Activated CD4-positive, alpha-beta T cell treated with anti-CD3 and anti-CD28 coated beads, Interleukin-10, Interleukin-2, amounts not matched to agents 100 ng/mL and 50 ng/mL, durations not matched to agents 16 hours and 8 hours (primary cell): ENCODE measurements around the gene DMBX1.

Experiments used
- DNase-seq: peaks from one replicate; pipeline ENCODE4 v3.0.0-alpha.2; 2020

Gene DMBX1

DNA sequence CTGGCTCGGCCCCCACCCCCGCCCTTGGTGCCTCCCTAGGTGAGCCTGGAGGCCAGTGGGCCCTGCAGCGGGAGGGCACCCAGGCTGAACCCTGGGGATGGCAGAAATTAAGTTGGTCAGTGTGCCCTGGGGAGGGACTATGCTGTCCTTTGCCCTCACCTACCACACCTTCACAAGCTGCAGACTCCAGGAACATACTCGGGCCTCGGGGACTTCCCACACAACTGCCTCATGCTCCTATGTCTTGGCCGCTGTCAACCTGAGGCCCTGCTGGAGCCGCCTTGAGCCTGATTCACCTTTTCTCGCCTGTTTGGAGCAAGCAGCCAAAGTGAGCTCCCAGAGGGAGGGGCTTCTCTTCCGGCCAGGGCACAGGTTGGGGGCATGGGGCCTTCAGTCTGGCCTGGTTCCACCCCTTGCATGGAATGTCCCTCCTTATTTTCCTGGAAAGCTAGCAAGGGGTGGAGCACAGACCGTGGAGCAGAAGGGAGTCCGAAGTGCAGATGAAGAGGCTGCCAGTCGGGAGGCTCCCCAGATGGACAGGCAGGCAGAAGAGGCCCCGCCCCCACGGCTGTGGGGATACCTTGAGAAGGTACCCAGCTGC is 37.2 kb downstream of the DMBX1 start:
- DNase-seq: no peak

DNA sequence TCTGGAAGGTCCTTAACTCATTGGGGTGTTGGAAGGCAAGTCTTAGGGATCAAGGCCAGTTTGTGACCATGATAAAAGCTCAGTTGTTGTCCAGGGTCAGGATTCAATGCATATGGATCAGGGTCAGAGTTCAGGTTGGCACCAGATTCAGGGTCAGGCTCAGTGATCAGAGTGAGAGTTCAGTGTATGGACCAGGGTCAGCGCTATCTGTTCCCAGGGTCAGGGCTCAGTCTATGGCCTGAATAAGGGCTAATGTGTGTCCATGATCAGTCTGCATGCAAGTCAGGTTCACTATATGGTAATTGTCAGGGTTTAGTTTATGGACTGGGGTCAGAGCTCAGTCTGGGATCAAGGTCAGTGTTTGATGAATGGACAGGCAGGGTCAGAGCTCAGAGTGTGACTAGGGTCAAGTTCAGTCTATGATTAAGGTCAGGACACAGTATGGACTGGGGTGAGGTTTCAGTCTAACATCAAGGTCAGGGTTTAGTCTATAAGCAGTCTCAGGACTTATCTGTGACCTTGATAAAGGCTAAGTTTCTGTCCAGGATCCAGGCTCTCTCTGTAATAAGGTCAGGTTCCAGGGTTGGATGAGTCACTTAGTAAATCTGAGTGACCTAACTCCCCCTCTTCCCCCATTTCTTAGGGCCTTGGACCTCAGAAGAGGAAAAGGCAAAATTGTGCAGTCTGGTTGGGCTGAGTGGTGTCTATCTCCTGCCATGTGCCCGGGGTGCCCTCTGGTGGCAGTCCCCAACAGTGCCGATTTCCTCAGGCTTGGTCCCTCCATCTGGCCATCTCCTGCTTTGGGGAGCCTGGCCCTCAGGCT is 38.0 kb downstream of the DMBX1 start:
- peak; percentile 86 for DNase-seq

DNA sequence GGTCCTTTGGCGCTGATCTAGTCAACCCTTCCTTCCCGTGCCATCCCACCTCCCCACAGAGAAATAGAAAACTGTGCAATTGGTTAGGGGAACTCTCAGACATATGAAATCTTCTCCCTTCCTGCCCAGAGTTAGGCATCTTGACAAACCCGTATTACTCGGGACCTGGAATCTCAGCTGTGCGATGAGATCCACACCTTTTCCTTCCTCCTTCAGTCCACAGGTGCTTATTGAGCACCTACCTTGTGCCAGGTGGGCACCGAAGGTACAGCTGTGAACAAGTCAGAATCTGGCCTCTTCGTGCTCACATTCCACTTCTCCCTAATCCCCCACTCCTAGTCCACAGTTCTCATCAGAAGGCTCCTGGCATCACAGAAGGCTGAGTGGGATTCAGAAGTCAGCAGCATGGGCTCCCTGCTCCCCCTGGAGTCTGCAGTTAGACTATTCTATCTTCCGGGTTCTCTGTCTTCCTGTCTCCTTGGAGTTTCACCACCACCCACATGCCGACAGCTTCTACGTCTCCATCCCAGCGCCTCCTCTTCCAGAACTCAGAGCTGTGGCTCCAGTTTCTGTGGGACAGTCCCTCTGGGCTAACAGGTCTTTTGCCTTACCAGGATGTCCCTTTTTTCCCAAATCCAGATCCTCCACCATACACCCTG is 38.8 kb downstream of the DMBX1 start:
- DNase-seq: no peak

DNA sequence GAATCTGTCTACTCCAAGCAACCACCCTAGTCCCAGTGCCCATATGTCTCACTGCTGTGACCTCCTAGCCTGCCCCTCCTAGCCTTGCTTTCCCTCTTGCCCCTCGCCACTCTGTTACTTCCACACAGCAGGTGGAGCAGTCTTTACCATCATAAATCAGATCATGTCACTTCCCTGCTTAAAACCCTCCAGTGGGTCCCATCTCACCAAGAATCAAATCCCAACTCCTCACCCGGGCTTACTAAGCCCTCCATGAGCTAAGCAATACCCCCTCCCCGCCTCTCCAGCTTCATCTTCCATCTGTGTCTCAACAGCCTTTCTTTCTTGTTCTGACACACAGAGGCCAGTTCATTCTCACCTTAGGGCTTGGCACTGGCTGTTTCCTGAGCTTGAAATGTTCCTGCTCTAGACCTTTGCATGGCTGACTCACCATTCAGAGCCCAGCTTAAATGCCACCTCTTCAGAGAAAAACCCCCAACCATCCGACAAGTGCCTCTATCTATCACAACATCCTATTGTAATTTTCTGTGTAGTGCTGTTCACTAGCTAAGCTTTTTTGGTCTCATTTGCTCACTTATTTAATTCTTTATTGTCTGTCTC is 39.5 kb downstream of the DMBX1 start:
- peak; percentile 76 for DNase-seq

DNA sequence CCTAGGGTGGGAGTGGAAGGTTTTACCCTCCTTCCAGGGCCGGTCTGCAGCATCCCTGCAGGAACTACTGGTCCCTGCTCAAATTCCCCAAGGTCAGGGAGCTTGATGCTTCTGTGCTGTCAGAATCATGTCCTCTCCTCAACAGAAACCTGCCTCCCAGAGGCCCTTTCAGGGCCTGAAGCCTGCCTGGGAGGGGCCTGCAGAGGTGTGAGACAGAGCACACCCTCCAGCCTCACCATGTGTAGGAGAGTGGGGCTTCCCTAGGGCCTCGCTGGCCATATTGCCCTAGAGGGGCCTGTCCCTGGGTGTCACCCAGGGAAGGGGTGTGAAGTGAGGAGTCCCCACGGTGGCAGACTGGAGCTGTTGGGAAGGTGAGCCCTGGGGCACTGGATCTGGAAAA is 40.7 kb downstream of the DMBX1 start:
- no peak for DNase-seq

DNA sequence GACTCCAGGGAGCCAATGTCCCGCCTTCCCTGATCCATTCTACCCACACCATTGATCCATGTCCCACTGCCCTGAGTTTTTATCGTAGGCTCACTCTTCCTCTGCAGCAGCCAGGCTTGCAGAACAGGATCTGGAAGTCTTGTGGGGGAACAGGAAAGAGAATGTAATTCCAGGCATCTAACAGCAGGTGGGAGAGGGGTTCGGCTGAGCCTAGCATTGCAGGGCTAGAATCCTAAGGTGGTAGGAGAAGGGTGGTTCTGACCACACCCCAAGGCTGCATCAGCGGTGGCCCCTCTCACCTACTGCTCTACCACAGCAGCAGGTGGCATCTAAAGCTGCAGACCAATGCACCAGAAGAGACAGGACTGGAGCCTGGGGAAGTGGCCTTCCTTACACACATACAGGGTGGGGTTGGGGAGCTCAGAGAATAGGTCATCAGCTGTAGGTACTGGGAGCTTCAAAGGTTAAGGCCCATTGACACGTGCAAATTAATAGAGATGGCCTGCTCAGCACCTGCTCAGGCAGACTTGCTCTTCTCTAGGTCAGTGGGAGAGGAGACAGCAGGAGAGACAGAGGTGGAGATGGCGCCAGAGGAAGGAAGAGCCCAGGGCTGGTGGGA is 41.3 kb downstream of the DMBX1 start:
- no peak for DNase-seq

DNA sequence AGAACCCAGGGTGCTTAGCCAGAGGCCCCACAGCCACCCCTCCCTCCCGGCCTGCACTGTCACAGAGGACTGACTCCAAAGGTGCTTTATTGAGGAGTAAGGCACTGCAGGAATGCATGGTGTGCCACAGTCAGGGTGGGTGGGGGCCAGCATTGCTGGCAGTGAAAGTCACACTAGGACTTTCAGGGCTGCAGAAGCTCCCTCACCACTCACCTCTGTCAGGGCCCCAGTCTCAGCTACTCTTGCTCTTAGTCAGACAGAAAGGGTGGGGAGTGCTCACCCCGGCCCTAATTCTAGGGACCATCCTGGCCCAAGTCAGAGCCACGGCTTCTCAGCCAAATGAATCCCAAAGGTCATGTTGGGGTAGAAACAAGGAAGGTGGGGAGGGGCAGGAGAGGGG is 42.5 kb downstream of the DMBX1 start:
- peak; percentile 76 for DNase-seq

DNA sequence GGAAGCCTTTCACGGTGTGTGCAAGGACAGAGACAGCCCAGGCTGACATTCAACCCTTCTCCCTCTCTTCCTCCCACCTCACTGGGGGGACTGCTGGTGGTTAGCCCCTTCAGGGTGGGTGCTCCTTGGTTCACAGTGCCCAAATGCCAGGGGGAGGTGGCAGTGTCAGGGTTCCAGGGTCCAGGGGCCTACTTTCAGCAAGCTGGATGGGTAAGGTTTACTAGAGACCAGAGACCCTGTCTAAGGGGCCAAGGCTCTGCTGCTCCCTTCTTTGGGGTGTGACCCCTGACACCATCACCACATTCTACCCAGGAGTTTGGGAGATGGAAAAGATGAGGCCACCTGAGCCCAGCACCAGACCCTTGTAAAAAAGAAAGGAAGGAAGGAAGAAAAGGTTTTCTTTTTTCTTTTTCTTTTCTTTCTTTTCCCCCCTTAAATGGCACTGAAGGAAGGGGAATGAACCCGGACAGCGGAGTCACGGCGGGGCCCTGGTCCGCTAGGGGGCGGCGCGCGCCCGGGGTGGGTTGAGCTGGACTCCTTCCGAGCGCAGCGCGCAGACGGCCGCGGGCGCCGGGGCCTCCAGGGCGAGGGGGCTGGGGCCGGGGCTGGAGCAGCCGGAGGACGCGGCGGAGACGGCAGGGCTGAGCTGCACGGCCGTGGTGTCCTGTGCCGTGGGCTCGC is 43.0 kb downstream of the DMBX1 start:
- peak; percentile 74 for DNase-seq

DNA sequence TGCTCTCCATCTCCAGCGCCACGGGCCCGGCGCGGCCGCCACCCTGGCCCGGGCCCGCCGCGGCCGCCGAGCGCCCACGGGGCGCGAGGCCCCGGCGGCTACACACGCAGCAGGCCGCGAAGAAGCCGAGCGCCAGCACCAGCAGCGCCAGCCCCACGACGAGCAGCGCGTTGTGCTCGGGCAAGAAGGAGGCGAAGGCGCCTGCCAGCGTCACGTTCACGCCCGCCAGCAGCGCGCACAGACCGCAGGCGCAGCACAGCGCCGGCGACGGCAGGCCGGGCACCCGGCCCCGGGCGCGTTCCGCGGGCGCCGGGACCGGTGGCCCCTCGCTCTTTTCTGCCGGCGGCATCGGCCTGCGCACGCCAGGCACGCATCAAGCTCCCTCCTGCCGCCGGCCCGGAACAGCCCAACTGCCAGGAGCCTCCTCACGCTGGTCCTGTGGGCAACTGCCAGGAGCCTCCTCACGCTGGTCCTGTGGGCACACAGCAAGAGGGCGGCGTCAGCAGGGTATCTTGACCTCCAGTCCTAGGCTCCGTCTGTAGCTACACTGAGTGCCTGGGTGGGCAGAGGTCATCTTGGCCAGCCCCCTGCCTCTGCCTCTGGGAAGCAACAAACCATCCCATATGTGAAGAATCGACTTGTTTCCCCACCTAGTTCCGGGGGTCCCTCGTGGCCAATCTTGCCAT is 43.7 kb downstream of the DMBX1 start:
- DNase-seq: peak; percentile 47

DNA sequence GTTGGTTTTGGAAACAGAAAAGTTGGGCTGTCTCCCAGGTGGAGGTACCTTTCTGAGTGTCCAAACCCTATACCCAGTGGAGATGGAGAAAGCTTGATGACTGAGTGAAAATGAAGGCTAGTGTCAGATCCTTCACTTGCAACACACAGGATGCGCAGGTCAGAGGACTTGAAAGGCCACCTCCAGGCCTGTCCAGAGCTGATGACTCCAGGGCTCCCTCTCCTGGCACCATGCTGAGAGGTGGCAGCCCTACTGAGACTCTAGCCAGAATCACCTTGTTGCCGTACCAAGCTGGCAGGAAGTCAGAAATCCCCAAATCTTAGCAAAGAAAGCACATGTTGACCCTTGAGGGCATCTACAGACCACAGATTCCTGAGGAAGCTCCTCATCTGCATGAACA is 45.4 kb downstream of the DMBX1 start:
- DNase-seq: peak; percentile 50

DNA sequence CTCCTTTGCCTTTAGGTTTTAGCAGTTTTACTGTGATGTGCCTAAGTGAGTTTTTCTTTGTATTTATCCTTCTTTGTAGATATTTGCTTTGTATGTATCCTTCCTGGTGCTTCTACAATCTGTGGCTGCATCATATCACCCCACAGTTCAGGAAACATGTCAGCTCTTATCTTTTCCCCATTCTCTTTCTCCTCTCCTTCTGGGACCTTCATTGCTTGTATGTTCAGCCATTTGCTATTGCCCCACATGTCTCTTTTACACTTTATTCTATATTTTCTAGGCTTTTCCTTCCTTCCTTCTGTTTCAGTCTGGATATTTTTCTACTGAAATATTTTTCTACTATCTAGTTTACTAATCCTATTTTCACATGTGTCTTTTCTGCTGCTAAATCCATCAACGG is 46.9 kb downstream of the DMBX1 start:
- no peak for DNase-seq

DNA sequence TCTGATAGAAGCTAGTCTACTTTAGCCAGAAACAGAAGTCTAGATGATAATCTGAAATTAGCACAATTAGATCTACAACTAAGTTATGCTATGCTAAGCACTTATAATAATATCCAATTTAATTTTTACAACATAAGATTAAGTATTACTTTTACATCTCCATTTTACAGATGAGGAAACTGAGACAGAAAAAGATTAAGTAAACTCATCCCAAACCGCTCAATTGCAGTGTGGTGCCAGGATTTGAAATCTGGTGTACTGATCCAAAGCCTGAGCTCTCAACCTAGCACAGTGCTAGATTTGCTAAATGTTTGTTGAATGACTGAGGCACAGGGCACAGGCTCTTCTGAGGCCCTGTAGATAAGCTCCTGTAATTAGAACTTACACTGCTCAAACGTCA is 48.0 kb downstream of the DMBX1 start:
- DNase-seq: no peak

DNA sequence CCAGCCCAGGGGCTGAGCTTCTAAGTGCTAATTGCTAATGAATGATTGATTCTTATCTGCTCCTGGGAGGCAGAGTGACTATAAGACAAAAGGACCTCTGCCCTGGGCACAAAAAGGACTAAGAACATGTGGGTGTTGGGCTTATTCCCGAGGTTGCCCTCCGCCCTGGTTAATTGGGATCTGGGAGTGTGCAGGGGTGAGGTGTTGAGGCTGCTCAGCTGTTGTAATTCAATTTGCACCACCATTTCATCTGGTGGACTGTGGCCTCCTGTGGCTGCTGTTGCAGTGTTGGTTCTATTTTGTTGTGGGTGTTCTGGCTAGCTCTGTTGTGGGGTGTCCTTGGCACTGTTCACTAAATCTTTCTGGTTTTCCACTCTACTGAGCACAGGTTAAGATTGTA is 48.5 kb downstream of the DMBX1 start:
- no peak for DNase-seq
